Thyroid gland (tissue), 4 donors: ENCODE measurements around the gene EXOC6. TPM values are rescaled to one million over a fixed set of nuclear protein-coding genes. Genes with fewer than 3 reads are reported as not detected.

Source experiments
- DNase-seq, 2 donors: peaks; one replicate each; pipeline ENCODE4 v3.0.0-alpha.2; 2019
- H3K27ac ChIP-seq, 3 donors: fragments of 200-600 bp; sonication (generic); 1 replicate in 2 of 3; 2 replicates in 1 of 3; pipeline ENCODE4 v1.5.1; 2016 to 2019; ENCODE audit warnings: mild to moderate bottlenecking in 1 of 3, moderate library complexity in 1 of 3
- H3K27me3 ChIP-seq: fragments of 200-600 bp; sonication (generic); one replicate; pipeline ENCODE4 v1.5.1; 2019
- H3K36me3 ChIP-seq, 2 donors: fragments of 200-600 bp; sonication (generic); one replicate each; pipeline ENCODE4 v1.5.1; 2016 to 2019
- H3K4me1 ChIP-seq, 2 donors: fragments of 200-600 bp; sonication (generic); one replicate each; pipeline ENCODE4 v1.5.1; 2017 to 2019
- H3K4me3 ChIP-seq, 3 donors: fragments of 200-600 bp; sonication (generic); replicated peaks in 1 of 3; 1 replicate in 2 of 3; 2 replicates in 1 of 3; pipeline ENCODE4 v1.5.1; 2016; ENCODE audit warnings: mild to moderate bottlenecking in 1 of 3
- H3K9me3 ChIP-seq: fragments of 200-600 bp; sonication (generic); one replicate; pipeline ENCODE4 v1.5.1; 2017
- POLR2A ChIP-seq, 2 donors: fragments of 450-650 bp; IDR thresholded peaks; one replicate each; pipeline ENCODE4 v1.6.1; 2017; ENCODE audit warnings: antibody characterized with exemption in 2 of 2, mild to moderate bottlenecking in 2 of 2, moderate library complexity in 1 of 2
- WGBS, 2 donors: methylation state at CpG; one replicate each; pipeline ENCODE4 v1.1.5; 2017; 5-methylcytosine and 5-hydroxymethylcytosine counted together
- intact Hi-C: fragments of 100-400 bp; cut with DNase I; formaldehyde crosslinking; loops from one replicate; pipeline ENCODE4 v1.15.1; 2023
- total RNA-seq, 4 donors: library from RNA; depleted of rRNA; stranded (reverse); fragments of >200 nt; gene quantifications; one replicate each; pipeline ENCODE4 v1.2.3, GENCODE V29; 2016
- TF ChIP-seq, protein P1 (sequence below), 6 experiments: fragments of 200-600 bp in 3 of 6; fragments of 450-650 bp in 3 of 6; sonication (generic) in 3 of 6; IDR thresholded peaks; one replicate each; pipeline ENCODE4 v1.5.1; 2016 to 2019; ENCODE audit warnings: antibody characterized with exemption in 6 of 6, mild to moderate bottlenecking in 2 of 6, inconsistent platforms in 1 of 6, moderate library complexity in 1 of 6

Gene EXOC6
- total RNA-seq, 4 donors from 2014 or later, result 51.6 to 74.0 (median 61.1) TPM

DNA sequence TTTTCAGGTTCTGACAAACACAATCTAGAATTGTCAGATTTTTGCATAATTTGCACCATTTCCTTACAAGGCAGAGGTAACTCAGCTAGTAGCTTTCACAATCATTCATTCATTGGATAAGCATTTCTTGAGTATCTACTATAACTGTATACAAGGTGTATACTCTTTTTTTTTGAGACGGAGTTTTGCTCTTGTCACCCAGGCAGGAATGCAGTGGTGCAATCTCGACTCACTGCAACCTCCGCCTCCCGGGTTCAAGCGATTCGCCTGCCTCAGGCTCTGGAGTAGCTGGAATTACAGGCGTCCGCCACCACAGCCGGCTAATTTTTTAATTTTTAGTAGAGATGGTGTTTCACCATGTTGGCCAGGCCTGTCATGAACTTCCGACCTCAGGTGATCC lies 16.2 kb upstream of the EXOC6 start:
- Histone ChIP-seq H3K4me3 (no peak overlapping the region), H3K4me1 (no peaks in the 10 kb centered on the region), H3K36me3 (no peaks in the 10 kb centered on the region), H3K9me3 (no peaks in the 10 kb centered on the region), H3K27ac (no peak overlapping the region), H3K27me3 (no peaks in the 10 kb centered on the region)
- intact Hi-C loops, result no loop called here
- DNase-seq, result no peak
- no peak for TF ChIP-seq POLR2A (IDR thresholded peaks at IDR 0.05)
- TF ChIP-seq, protein P1, sequence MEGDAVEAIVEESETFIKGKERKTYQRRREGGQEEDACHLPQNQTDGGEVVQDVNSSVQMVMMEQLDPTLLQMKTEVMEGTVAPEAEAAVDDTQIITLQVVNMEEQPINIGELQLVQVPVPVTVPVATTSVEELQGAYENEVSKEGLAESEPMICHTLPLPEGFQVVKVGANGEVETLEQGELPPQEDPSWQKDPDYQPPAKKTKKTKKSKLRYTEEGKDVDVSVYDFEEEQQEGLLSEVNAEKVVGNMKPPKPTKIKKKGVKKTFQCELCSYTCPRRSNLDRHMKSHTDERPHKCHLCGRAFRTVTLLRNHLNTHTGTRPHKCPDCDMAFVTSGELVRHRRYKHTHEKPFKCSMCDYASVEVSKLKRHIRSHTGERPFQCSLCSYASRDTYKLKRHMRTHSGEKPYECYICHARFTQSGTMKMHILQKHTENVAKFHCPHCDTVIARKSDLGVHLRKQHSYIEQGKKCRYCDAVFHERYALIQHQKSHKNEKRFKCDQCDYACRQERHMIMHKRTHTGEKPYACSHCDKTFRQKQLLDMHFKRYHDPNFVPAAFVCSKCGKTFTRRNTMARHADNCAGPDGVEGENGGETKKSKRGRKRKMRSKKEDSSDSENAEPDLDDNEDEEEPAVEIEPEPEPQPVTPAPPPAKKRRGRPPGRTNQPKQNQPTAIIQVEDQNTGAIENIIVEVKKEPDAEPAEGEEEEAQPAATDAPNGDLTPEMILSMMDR (IDR thresholded peaks at IDR 0.05), result no peak
- 97% methylated on average over 10 of the region's 10 CpGs for WGBS, 2 donors

DNA sequence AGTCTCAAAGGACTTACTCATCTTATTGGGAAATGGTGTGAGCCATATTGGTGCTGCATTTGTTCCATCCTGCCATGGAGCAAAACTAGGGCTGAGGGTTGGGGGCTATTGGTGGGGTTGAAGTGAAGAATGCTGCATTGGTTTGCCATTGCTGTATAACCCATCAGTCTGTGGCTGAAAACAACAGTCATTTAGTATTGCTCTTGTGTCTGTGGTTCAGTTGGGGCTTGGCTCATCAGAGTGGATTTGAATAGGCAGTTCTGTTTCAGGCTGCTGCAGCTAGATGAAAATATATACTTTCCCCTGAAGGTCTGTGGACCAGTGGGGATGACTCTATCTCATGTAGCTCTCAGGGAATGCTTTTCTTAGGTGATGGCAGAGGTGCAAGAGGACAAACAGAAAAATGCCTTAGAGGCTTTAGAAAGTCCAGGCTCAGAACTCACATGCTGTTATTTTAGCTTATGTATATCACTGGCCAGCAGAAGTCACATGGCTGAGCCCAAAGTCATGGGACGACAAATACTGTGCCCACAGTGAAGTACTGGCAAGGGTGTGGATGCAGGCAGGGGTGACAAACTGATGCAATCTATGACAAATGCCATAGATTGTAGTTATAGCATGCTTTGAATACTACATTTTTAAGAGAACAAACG lies 15.2 kb upstream of the EXOC6 start:
- no peaks in the 10 kb centered on the region for H3K9me3 ChIP-seq
- no peaks in the 10 kb centered on the region for H3K36me3 ChIP-seq
- no peaks in the 10 kb centered on the region for H3K4me1 ChIP-seq
- no peak for DNase-seq
- 52 to 65% methylated on average over 2 of the region's 2 CpGs for WGBS, 2 donors
- no peak overlapping the region for H3K4me3 ChIP-seq
- TF ChIP-seq, protein P1 (IDR thresholded peaks at IDR 0.05), result no peak
- no peak for TF ChIP-seq POLR2A (IDR thresholded peaks at IDR 0.05)
- intact Hi-C loops, result no loop called here
- no peak overlapping the region for H3K27ac ChIP-seq
- no peaks in the 10 kb centered on the region for H3K27me3 ChIP-seq

DNA sequence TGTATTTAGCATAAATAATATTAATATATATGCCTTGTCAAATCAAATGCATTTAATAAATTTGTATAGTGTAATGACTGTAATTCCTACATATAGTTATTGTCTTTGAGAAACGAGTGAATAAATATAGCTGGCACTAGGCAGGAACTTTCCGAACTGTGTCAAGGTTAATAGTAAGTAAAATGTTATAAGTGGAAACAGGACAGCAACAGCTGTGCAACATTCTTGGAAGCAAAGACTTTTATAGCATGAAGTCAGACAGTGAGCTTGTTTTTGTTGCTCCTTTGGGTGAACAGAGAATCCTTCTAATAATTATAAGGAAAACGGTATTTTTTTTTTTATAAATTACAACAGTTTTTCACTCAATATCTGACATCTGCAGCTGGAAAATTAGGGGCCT lies 14.0 kb upstream of the EXOC6 start:
- Histone ChIP-seq H3K4me3 (no peak overlapping the region), H3K36me3 (no peaks in the 10 kb centered on the region), H3K9me3 (no peaks in the 10 kb centered on the region), H3K27ac (no peak overlapping the region), H3K4me1 (peaks cover under 1 to 4% of the 10 kb centered on the region in 2 donors), H3K27me3 (no peaks in the 10 kb centered on the region)
- WGBS, 2 donors, result 81 to 82% methylated on average over 3 of the region's 3 CpGs
- DNase-seq, result no peak
- intact Hi-C loops, result no loop called here
- TF ChIP-seq, protein P1 (IDR thresholded peaks at IDR 0.05), result no peak

DNA sequence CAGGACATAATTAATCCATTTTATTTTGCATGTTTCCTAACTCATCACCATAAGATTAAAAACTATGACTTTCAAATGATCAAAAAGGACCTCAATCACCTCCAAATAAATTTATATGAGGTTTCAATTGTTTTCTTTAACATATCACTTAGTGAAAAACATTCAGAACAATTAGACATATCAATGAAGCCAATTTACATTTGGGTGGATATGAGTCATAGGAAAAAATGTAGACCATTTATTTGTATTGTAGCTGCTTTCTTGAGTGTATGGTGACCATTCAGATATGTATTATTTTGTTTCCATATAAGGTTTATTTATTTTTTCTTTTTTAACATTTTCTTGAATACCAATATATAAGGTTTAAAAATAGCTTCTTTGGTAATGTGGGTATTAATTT lies 13.3 kb upstream of the EXOC6 start:
- no peaks in the 10 kb centered on the region for H3K36me3 ChIP-seq
- H3K9me3 ChIP-seq, result no peaks in the 10 kb centered on the region
- H3K27ac ChIP-seq, result no peak overlapping the region
- no peaks in the 10 kb centered on the region for H3K27me3 ChIP-seq
- H3K4me3 ChIP-seq, result no peak overlapping the region
- intact Hi-C loops, result no loop called here
- no peak for DNase-seq
- no peak for TF ChIP-seq POLR2A (IDR thresholded peaks at IDR 0.05)
- TF ChIP-seq, protein P1 (IDR thresholded peaks at IDR 0.05), result no peak
- H3K4me1 ChIP-seq, result peaks cover 5 to 6% of the 10 kb centered on the region in 2 donors

DNA sequence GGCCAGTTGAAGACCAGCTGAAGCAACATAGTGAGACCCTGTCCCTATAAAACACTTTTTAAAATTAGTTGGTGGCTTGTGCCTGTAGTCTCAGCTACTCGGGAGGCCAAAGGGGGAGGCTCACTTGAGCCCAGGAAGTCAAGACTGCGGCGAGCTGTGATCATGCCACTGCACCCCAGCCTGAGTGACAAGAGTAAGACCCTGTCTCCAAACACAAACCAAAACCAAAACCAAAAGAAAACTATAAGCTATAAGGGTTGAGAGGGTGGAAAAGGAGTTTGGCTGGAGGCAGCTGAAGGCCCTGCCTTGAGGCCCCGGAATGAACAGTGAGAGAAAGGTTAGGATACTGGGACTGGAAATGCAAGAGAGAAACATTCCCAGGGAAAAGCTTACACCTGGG lies 10.9 kb upstream of the EXOC6 start:
- Histone ChIP-seq H3K4me3 (no peak overlapping the region), H3K27me3 (no peaks in the 10 kb centered on the region), H3K27ac (no peak overlapping the region), H3K36me3 (no peaks in the 10 kb centered on the region), H3K9me3 (no peaks in the 10 kb centered on the region), H3K4me1 (peaks cover 5 to 6% of the 10 kb centered on the region in 2 donors)
- TF ChIP-seq, protein P1 (IDR thresholded peaks at IDR 0.05), result no peak
- TF ChIP-seq POLR2A (IDR thresholded peaks at IDR 0.05), result no peak
- DNase-seq, result no peak
- intact Hi-C loops, result no loop called here
- 87 to 95% methylated on average over 4 of the region's 4 CpGs for WGBS, 2 donors
